ENCODE measurements around the gene SPATA2L. TPM values are rescaled to one million over a fixed set of nuclear protein-coding genes. Genes with fewer than 3 reads are reported as not detected.

The SPATA2L gene
- total RNA-seq, 1 experiment from 2014 or later = 15.3 TPM

GRCh38 chr16:89729863-89730593 is 28.5 kb upstream of the SPATA2L start:
- no peak for TF ChIP-seq EZH2 (IDR thresholded peaks at IDR 0.05; ENCODE audit: low read depth)
- TF ChIP-seq CTCF (conservative IDR thresholded peaks at IDR 0.05) = no peak
- POLR2A ChIA-PET (ENCODE audit: unreplicated experiment) = no interaction called here

GRCh38 chr16:89729293-89729692 is 27.8 kb upstream of the SPATA2L start:
- H3K4me3 ChIP-seq = no peak overlapping the region
- H3K36me3 ChIP-seq (ENCODE audit: low read depth) = no peaks in the 10 kb centered on the region; the same call in 1 of the 2 replicates
- no peaks in the 10 kb centered on the region for H3K9me2 ChIP-seq (ENCODE audit: insufficient read depth)
- peaks cover 17% of the 10 kb centered on the region; the same call in 1 of the 2 replicates for H3F3A ChIP-seq (ENCODE audit: insufficient read depth, low read depth)
- TF ChIP-seq EZH2 (IDR thresholded peaks at IDR 0.05; ENCODE audit: low read depth) = no peak
- TF ChIP-seq CTCF (conservative IDR thresholded peaks at IDR 0.05) = no peak
- no peaks in the 10 kb centered on the region for H3K27me3 ChIP-seq (ENCODE audit: insufficient read depth, low read depth)
- no peaks in the 10 kb centered on the region for H3K9me3 ChIP-seq (ENCODE audit: insufficient read depth, low read depth)
- peak in 1 of 2 experiments; percentile 0 for DNase-seq
- intact Hi-C loops (cut with micrococcal nuclease; ENCODE audit: unreplicated experiment) = no loop called here
- H3K27ac ChIP-seq = no peak overlapping the region
- H2AFZ ChIP-seq = no peak overlapping the region
- peaks cover 5% of the 10 kb centered on the region; the same call in 1 of the 2 replicates for H4K20me1 ChIP-seq (ENCODE audit: insufficient read depth)
- BruUV-seq (replicated peaks) = no TSS peak
- POLR2A ChIA-PET (ENCODE audit: unreplicated experiment) = no interaction called here
- CTCF ChIA-PET = no interaction called here
- H3K79me2 ChIP-seq (ENCODE audit: low read depth) = peaks cover 3% of the 10 kb centered on the region; the same call in 1 of the 2 replicates
- H3K4me1 ChIP-seq (replicated peaks; ENCODE audit: insufficient read depth) = no peaks in the 10 kb centered on the region
- H3K4me2 ChIP-seq = no peak overlapping the region

More at GRCh38 chr16:89729863-89730593, 28.5 kb upstream of the SPATA2L start:
- no peaks in the 10 kb centered on the region for H3K4me1 ChIP-seq (replicated peaks; ENCODE audit: insufficient read depth)
- DNase-seq = peak in 1 of 2 experiments; percentile 29
- H3K27ac ChIP-seq = no peak overlapping the region
- H3K4me2 ChIP-seq = no peak overlapping the region
- no peaks in the 10 kb centered on the region for H3K27me3 ChIP-seq (ENCODE audit: insufficient read depth, low read depth)
- H3K9me2 ChIP-seq (ENCODE audit: insufficient read depth) = no peaks in the 10 kb centered on the region
- no peaks in the 10 kb centered on the region; the same call in 1 of the 2 replicates for H4K20me1 ChIP-seq (ENCODE audit: insufficient read depth)
- no peaks in the 10 kb centered on the region for H3K9me3 ChIP-seq (ENCODE audit: insufficient read depth, low read depth)
- CTCF ChIA-PET = no interaction called here
- BruUV-seq (replicated peaks) = no TSS peak
- peaks cover 14% of the 10 kb centered on the region; the same call in 1 of the 2 replicates for H3F3A ChIP-seq (ENCODE audit: insufficient read depth, low read depth)
- H3K79me2 ChIP-seq (ENCODE audit: low read depth) = no peaks in the 10 kb centered on the region
- H3K4me3 ChIP-seq = no peak overlapping the region
- no peak overlapping the region for H2AFZ ChIP-seq
- H3K36me3 ChIP-seq (ENCODE audit: low read depth) = no peaks in the 10 kb centered on the region; the same call in 1 of the 2 replicates
- intact Hi-C loops (cut with micrococcal nuclease; ENCODE audit: unreplicated experiment) = no loop called here

GRCh38 chr16:89727406-89728120 is 26.1 kb upstream of the SPATA2L start:
- BruUV-seq (replicated peaks) = no TSS peak
- H2AFZ ChIP-seq = no peak overlapping the region
- intact Hi-C loops (cut with micrococcal nuclease; ENCODE audit: unreplicated experiment) = no loop called here
- peaks cover 34% of the 10 kb centered on the region; the same call in 1 of the 2 replicates for H3F3A ChIP-seq (ENCODE audit: insufficient read depth, low read depth)
- H3K27me3 ChIP-seq (ENCODE audit: insufficient read depth, low read depth) = no peaks in the 10 kb centered on the region
- H3K4me1 ChIP-seq (replicated peaks; ENCODE audit: insufficient read depth) = peaks cover 10% of the 10 kb centered on the region
- H3K79me2 ChIP-seq (ENCODE audit: low read depth) = peaks cover 20% of the 10 kb centered on the region
- H3K9me3 ChIP-seq (ENCODE audit: insufficient read depth, low read depth) = no peaks in the 10 kb centered on the region
- peaks cover 22% of the 10 kb centered on the region for H4K20me1 ChIP-seq (ENCODE audit: insufficient read depth)
- no peaks in the 10 kb centered on the region for H3K9me2 ChIP-seq (ENCODE audit: insufficient read depth)
- peak in 1 of 2 experiments; percentile 3 for DNase-seq
- no peak overlapping the region for H3K27ac ChIP-seq
- CTCF ChIA-PET = no interaction called here
- H3K4me2 ChIP-seq = no peak overlapping the region
- H3K4me3 ChIP-seq = no peak overlapping the region
- POLR2A ChIA-PET (ENCODE audit: unreplicated experiment) = no interaction called here
- no peaks in the 10 kb centered on the region; the same call in 1 of the 2 replicates for H3K36me3 ChIP-seq (ENCODE audit: low read depth)
- no peak for TF ChIP-seq CTCF (conservative IDR thresholded peaks at IDR 0.05)
- TF ChIP-seq EZH2 (IDR thresholded peaks at IDR 0.05; ENCODE audit: low read depth) = no peak
